Measurements from ENCODE around the gene SPATS2L.

DNA sequence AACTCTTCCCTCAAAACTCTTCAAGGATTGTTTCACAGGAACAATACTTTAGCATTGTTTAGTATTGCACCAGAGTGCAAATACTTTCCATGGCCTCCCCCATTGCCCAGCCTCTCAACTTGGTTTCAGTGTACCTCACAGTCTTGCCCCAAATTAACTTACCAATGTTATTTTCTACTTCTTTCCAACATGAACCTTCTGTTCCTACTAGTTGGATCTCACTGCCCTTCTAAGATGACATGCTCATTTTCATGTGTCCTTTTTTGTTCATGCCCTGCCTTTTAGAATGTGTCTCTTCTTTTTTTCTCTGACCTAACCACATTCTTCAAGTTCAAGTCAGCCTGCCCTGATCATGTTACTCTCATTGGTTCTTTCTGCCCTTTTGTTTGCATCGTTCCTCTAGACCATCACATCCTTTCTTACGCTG lies 4.1 kb downstream of the SPATS2L start:
- TF ChIP-seq CTCF (IDR thresholded peaks at IDR 0.05), result no peak
- TF ChIP-seq POLR2AphosphoS5 (IDR thresholded peaks at IDR 0.05), result no peak
- no peak for TF ChIP-seq POLR2A (IDR thresholded peaks at IDR 0.05)

Data from breast epithelium (tissue), 3 donors.